HG03095 (cell line): ENCODE measurements around the gene STK39.

Source experiments
- ATAC-seq: cut with Tn5 transposase; IDR thresholded peaks from one replicate; pipeline ENCODE4 v1.9.1; 2021; ENCODE audit warnings: moderate library complexity; ENCODE audit not compliant: unreplicated experiment

STK39 gene

GRCh38 chr2:168210895-168211570 lies 36.4 kb downstream of the STK39 start:
- ATAC-seq: no peak

GRCh38 chr2:168210216-168210894 lies 37.0 kb downstream of the STK39 start:
- no peak for ATAC-seq

GRCh38 chr2:168208652-168209051 lies 38.7 kb downstream of the STK39 start:
- ATAC-seq: no peak

GRCh38 chr2:168207851-168208250 lies 39.5 kb downstream of the STK39 start:
- no peak for ATAC-seq

- ATAC-seq: no peak
Measured at GRCh38 chr2:168203762-168204693, 43.4 kb downstream of the STK39 start.

- no peak for ATAC-seq
Measured at GRCh38 chr2:168201584-168202116, 45.7 kb downstream of the STK39 start.

GRCh38 chr2:168200930-168201583 lies 46.3 kb downstream of the STK39 start:
- no peak for ATAC-seq

GRCh38 chr2:168198476-168199207 lies 48.8 kb downstream of the STK39 start:
- ATAC-seq: no peak

GRCh38 chr2:168196764-168197180 lies 50.6 kb downstream of the STK39 start:
- no peak for ATAC-seq

- ATAC-seq: peak; percentile 90
Measured at GRCh38 chr2:168194784-168195522, 52.4 kb downstream of the STK39 start.

- no peak for ATAC-seq
Measured at GRCh38 chr2:168192839-168193616, 54.4 kb downstream of the STK39 start.

GRCh38 chr2:168191955-168192785 lies 55.2 kb downstream of the STK39 start:
- no peak for ATAC-seq

GRCh38 chr2:168190590-168191336 lies 56.6 kb downstream of the STK39 start:
- ATAC-seq: no peak

GRCh38 chr2:168189835-168190569 lies 57.4 kb downstream of the STK39 start:
- no peak for ATAC-seq

- ATAC-seq: no peak
Measured at GRCh38 chr2:168188002-168188401, 59.4 kb downstream of the STK39 start.

- ATAC-seq: no peak
Measured at GRCh38 chr2:168186452-168186851, 60.9 kb downstream of the STK39 start.
